ENCODE data around the gene IFNL2.
"Not testable (repeated sequence)": the region's sequence is repeated elsewhere in the genome, so short reads cannot be mapped to it uniquely, and the experiment has no call there.

The IFNL2 gene

DNA sequence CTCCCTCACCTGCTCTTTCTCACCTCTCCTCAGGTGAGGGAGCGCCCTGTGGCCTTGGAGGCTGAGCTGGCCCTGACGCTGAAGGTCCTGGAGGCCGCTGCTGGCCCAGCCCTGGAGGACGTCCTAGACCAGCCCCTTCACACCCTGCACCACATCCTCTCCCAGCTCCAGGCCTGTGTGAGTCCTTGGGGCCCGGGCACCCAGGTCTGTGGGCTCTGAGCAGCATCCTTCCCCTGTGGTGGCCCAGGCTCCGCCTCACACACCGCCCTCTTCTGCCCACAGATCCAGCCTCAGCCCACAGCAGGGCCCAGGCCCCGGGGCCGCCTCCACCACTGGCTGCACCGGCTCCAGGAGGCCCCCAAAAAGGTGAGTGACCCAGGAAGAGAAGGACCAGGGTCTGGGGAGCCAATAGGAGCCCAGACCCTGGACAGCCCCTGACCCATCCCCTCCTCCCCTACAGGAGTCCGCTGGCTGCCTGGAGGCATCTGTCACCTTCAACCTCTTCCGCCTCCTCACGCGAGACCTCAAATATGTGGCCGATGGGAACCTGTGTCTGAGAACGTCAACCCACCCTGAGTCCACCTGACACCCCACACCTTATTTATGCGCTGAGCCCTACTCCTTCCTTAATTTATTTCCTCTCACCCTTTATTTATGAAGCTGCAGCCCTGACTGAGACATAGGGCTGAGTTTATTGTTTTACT, 29.9 kb downstream of the IFNL2 start:
- no peak for DNase-seq

DNA sequence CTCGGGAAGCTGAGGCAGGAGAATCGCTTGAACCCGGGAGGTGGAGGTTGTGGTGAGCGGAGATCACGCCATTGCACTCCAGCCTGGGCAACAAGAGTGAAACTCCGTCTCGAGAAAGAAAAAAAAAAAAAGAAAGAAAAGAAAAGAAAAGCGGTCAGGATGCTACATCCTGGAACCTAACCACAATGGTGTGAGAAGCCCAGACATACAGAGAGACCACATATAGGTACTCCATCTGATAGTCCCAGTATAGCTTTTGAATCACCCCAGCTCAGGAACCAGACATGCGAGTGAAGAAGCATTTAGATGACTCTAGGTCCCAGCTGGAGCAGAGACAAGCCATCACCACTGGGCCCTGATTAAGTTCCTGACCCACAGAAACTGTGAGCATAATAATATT, 31.2 kb downstream of the IFNL2 start:
- no peak for DNase-seq

DNA sequence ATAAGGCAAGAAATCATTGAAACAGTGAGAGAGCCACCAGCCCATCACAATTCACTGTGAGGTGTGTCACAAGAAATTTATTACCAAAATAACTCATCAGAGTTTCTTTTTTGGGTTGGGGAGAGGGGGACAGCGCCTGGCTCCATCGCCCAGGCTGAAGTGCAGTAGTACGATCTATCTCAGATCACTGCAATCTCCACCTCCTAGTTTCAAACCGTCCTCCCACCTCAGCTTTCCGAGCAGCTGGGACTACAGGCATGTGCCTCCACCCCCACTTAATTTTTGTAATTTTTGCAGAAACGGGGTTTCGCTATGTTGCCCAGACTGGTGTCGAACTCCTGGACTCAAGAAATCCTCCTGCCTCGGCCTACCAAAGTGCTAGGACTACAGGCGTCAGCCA, 31.6 kb downstream of the IFNL2 start:
- DNase-seq = no peak

DNA sequence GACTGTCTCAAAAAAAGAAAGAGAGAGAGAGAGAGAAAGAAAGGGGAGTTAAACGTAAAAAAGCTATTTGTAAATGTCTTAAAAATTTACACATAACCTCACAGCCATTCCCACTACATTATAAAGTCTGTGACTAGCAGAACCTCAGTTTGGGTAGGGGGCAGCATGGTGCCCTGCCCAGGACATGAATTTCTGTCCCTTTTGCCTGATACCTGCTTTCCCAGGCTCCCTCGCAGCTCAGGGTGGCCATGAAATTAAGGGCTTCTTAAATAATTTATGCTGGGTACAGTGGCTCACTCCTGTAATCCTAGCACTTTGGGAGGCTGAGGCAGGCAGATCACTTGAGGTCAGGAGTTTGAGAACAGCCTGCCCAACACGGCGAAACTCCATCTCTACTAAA, 32.8 kb downstream of the IFNL2 start:
- DNase-seq = no peak

GRCh38 chr19:39301562-39301961, 33.4 kb downstream of the IFNL2 start:
- no peak for DNase-seq

DNA sequence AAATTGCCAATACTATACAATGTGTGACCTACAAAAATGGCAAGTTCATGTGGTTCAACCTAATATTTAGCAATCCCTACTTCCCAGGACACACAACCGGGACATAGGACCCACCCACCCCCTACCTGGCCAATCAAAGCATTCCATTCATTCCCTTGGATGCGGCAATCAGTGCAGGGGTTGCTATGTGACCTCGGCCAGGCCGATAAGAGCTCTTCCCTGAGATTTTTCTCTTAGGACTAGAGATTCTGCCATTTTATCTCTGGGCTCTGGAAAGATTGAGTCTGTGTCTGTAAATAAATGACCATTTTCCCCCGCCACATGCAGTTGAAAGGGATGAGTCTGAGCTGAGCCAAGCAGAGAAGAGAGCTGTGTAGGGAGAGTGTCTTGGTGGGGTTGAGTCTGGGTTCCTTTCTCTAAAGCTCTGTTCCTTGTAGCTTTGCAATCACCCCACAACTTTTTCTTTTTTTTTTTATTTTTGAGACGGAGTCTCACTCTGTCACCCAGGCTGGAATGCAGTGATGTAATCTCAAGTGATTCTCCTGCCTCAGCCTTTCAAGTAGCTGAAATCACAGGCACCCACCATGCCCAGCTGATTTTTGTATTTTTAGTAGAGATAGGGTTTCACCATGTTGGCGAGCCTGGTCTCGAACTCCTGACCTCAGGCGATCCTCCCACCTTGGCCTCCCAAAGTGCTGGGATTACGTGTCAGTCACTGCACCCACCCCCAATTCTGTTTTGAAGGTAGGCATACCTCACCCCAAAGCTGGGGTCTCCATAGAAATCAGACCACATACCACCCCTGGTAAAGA, 35.4 kb downstream of the IFNL2 start:
- no peak for DNase-seq

GRCh38 chr19:39304185-39304513, 36.0 kb downstream of the IFNL2 start:
- no peak for DNase-seq

GRCh38 chr19:39304701-39305571, 36.7 kb downstream of the IFNL2 start:
- no peak for DNase-seq

DNA sequence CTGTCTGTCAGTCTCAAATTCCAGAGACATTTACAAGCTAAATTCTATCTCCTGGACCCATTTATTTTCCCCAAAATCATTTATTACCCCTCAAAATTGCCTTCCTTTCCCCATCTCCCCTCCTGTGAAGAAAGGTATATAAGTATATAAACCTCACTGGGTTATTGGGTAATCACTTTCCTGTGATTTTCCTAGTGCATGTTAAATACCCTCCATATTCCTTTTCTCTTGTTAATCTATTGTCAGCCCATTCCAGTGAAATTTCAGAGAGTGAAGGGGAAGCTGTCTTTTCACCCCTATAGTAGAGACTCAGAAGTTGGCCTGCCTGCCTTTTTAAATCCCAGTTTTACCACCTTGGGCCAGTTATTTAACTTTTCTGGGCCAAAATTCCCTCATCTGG, 37.9 kb downstream of the IFNL2 start:
- no peak for DNase-seq

- no peak for DNase-seq
Observed at GRCh38 chr19:39307046-39307821, 39.0 kb downstream of the IFNL2 start.

DNA sequence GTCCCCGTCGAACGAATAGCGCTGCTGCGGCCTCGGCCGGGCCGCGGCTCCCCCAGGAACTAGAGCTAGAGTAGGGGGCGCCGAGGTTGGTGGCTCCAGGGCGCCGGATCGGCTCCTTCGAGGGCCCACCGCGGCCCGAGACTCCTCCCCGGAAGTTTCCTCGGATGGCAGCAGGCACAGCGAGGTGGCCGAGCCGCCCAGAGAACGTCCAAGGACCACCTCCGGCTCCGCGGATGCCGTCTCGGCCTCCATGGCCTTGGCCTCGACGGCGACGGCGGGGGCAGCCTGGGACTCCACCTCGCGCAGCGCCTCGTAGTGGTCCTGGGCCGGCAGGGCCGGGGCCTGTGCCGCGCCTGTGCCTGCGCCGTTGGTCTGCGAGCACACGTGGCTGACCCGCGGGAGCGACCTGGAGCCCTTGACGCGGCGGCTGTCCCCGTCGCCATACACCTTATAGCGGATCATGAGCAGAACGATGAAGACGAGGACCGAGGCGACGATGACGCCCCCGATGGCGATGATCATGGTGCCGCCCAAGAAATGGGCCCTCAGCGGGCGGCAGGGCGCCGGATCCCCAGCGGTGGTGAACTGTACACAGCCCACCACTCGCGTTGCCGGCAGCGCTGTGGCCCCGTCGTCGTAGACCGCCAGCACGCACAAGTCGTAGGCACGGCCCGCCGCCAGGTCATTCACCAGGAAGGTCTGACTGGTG, 39.8 kb downstream of the IFNL2 start:
- no peak for DNase-seq

- DNase-seq = no peak
Observed at GRCh38 chr19:39308531-39309304, 40.5 kb downstream of the IFNL2 start.

DNA sequence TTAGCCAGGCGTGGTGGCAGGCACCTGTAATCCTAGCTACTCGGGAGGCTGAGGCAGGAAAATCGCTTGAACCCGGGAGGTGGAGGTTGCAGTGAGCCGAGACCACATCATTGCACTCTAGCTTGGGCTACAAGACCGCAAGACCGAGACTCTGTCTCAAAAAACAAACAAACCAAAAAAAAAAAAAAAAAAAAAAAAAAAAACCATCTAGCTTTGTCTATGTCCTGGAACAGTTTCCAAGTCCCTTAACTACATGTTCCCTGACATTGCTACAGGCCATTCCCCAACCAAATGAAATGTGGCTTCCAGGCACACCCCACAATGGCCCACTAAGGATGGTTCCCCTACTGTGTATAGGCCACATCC, 41.1 kb downstream of the IFNL2 start:
- DNase-seq = not testable (repeated sequence)

DNA sequence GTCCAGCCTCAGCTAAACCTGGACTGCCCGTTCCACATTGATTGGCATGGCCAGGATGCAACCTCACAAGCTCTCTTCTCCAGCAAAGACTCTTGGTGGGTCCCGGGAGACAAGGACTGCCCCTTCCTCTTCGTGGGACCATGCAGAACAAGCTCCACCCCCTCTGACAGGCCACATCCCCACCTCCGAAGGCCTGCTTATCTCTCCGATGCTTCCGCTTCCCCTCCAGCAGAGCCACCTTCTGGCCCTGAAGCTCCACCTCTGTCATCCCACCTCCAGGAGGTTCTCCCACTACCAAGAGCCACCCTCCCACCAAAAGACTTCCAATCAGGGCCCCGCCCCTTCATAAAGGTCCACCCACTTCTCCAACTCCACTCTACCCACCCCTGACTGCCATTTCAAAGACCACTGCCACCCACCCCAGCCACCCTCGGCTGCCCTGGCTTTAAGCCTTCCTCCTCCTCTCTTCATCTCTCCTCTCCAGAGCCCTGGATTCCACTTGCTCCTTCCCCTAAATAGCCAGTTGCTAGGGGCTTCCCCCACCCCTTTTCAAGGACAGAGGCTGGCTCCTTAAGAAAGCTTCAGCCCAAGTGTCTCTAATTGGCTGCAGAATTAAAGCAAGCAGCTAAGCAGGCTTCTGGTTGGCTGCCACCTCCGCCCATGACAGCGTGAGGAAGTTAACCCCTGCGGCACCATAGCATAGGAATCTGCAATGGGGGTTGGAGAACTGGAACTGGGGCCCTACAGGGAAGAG, 42.5 kb downstream of the IFNL2 start:
- DNase-seq = no peak

DNA sequence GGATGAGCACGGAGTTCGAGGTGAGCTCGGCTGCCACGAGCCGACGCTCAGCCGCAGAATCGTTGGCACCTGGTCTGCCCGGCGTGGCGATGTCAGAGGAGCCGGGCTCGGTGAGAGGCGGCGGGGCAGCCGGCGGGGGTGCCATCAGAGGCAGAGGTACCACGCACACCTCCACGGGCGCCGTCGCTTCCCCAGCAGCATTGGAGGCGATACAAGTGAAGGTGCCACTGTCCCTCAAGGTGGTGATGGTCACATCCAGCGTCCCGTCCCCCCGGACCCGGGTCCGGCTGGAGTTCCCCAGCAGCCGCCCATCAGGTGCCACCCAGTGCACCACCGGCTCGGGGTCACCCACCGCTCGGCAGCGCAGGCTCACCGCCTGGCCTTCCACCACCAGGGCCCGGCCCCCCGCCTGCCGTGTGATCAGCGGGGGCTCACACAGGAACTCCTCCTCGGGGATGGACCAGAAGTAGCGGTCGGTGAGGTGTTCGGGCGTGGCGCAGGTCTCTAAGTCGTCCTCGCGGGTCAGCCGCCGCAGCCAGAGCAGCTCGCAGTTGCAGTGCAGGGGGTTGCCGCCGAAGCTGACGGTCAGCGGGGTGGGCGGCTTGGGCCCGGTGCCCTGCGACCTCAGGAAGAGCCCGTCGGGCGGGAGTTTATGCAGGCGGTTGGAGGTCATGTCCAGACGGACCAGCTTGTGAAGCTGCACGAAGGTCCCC, 46.0 kb downstream of the IFNL2 start:
- no peak for DNase-seq

- no peak for DNase-seq
Observed at GRCh38 chr19:39315933-39316332, 47.7 kb downstream of the IFNL2 start.

GRCh38 chr19:39316627-39317321, 48.6 kb downstream of the IFNL2 start:
- no peak for DNase-seq

- DNase-seq = no peak
Observed at GRCh38 chr19:39317476-39317875, 49.3 kb downstream of the IFNL2 start.

- DNase-seq = no peak
Observed at GRCh38 chr19:39318071-39318470, 49.9 kb downstream of the IFNL2 start.

Data from SHP77 (cell line).